Glutamatergic neuron (in vitro differentiated cells): Measurements from ENCODE around the gene FAM120A. TPM values are rescaled to one million over a fixed set of nuclear protein-coding genes. Genes with fewer than 3 reads are reported as not detected.

Experiments used
- DNase-seq: peaks from one replicate; pipeline ENCODE4 v3.0.0; 2022
- H3K27ac Mint-ChIP-seq: one replicate; pipeline ENCODE4 v1.8.0; 2020; ENCODE audit warnings: mild to moderate bottlenecking, mixed read lengths, inconsistent platforms; ENCODE audit not compliant: unreplicated experiment
- H3K27me3 Mint-ChIP-seq: one replicate; pipeline ENCODE4 v1.8.0; 2020; ENCODE audit warnings: mild to moderate bottlenecking, moderate library complexity, mixed read lengths, inconsistent platforms; ENCODE audit not compliant: unreplicated experiment
- H3K36me3 Mint-ChIP-seq: one replicate; pipeline ENCODE4 v1.8.0; 2020; ENCODE audit warnings: mild to moderate bottlenecking, mixed read lengths, inconsistent platforms; ENCODE audit not compliant: unreplicated experiment
- H3K4me1 Mint-ChIP-seq: one replicate; pipeline ENCODE4 v1.8.0; 2020; ENCODE audit warnings: mild to moderate bottlenecking, low read depth, mixed read lengths, inconsistent platforms; ENCODE audit not compliant: unreplicated experiment
- H3K4me3 Mint-ChIP-seq: one replicate; pipeline ENCODE4 v1.8.0; 2020; ENCODE audit warnings: mild to moderate bottlenecking, mixed read lengths, inconsistent platforms; ENCODE audit not compliant: unreplicated experiment
- H3K9me3 Mint-ChIP-seq: one replicate; pipeline ENCODE4 v1.8.0; 2020; ENCODE audit warnings: mild to moderate bottlenecking, moderate library complexity, mixed read lengths, inconsistent platforms; ENCODE audit not compliant: unreplicated experiment
- total RNA-seq: library from RNA; stranded (reverse); fragmentation: NEBNext Ultra II Directional; extraction: Animal tissue kit (Norgen Biotek cat#: 25700); gene quantifications from one replicate; pipeline ENCODE4 v1.2.1, GENCODE V29; 2021; ENCODE audit not compliant: unreplicated experiment
- TF ChIP-seq, protein P1 (sequence below): fragments of 200-600 bp; sonication (generic); IDR thresholded peaks from one replicate; pipeline ENCODE4 v1.5.0; 2021; ENCODE audit not compliant: partially characterized antibody, unreplicated experiment

Gene FAM120A
- total RNA-seq, 1 donor from 2014 or later = 32.3 TPM

DNA sequence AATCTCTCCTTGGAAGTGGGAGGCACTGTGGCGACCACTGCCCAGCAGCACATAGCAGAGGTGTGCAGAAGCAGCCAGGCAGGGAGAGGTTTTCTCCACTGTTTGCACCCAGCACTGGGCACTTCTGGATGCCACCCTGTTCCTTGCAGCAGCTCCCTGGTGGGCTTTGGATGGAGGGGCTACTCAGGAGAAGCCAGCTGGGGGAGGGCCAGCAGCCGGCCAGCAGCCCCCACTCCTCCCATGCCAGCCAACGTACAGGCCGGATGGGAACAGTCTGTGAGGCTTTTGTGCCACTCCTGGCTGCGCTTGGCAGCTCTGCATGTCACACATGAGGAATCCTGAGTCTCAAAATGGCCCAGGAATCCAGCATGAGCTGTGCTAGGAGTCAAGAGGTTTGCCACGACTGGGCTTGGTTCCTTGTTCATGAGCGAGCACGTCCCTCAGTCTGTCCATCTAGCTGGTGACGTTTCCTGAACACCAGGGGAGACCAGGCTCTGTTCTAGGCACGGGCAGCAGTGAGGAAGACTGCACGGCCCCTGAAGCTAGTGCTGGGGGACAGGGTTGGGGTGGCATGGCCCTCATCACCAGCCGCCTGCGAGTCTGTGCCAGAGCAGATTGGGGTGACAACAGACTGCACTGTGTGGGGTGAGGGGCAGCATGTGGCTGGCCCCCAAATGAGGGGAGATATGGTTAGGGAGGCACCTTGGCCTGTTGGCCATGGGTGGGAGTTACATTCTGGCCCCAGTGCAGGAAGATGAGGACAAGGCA lies 135.0 kb downstream of the FAM120A start:
- H3K27ac Mint-ChIP-seq = no peak overlapping the region
- TF ChIP-seq, protein P1, sequence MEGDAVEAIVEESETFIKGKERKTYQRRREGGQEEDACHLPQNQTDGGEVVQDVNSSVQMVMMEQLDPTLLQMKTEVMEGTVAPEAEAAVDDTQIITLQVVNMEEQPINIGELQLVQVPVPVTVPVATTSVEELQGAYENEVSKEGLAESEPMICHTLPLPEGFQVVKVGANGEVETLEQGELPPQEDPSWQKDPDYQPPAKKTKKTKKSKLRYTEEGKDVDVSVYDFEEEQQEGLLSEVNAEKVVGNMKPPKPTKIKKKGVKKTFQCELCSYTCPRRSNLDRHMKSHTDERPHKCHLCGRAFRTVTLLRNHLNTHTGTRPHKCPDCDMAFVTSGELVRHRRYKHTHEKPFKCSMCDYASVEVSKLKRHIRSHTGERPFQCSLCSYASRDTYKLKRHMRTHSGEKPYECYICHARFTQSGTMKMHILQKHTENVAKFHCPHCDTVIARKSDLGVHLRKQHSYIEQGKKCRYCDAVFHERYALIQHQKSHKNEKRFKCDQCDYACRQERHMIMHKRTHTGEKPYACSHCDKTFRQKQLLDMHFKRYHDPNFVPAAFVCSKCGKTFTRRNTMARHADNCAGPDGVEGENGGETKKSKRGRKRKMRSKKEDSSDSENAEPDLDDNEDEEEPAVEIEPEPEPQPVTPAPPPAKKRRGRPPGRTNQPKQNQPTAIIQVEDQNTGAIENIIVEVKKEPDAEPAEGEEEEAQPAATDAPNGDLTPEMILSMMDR = no peak
- no peak for DNase-seq
- H3K27me3 Mint-ChIP-seq = peaks cover 2% of the 10 kb centered on the region
- H3K4me1 Mint-ChIP-seq = peaks cover 17% of the 10 kb centered on the region
- no peak overlapping the region for H3K4me3 Mint-ChIP-seq
- no peaks in the 10 kb centered on the region for H3K9me3 Mint-ChIP-seq
- peaks cover 10% of the 10 kb centered on the region for H3K36me3 Mint-ChIP-seq

DNA sequence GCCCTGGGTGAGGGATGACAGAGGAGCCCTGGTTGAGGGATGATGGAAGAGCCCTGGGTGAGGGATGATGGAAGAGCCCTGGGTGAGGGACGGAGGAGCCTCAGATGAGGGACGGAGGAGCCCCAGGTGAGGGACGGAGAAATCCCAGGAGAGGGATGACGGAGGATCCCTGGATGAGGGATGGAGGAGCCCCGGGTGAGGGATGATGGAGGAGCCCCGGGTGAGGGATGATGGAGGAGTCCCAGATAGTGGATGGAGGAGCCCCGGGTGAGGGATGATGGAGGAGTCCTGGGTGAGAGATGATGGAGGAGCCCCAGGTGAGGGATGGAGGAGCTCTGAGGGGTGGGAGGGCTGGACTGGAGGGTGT lies 135.8 kb downstream of the FAM120A start:
- H3K4me3 Mint-ChIP-seq = no peak overlapping the region

DNA sequence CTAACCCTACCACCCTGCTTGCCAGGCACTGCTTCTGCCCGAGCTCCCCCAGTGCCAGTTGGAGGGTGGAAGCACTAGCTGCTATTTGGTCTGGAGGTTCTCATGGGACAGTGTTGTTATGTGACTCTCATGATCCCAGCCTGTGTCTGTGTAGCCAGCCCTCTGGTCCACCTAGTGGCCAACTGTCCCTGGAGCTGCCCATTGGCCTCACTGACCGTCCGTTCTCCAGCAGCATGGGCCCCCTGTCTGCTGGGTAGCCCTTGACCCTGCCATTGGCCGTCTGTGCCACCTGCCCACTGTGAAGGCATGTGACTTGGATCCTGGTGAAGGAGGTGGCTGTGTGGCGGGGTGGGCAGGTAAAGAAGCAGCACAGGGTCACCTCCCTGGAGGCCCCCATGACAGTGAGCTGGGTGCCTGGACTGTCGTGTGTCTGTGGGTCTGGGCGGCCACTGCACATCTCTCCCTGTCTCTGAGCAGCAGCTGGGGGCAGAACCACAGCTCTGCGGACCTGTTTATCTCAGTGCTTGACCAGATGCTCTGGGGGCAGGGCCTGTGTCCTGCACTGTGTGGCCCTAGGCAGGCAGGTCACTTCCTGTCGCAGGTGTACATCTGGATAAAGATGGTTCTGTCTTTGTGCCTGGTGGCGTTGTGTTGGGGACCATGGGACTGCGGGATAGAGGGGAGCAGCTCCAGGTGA lies 136.3 kb downstream of the FAM120A start:
- TF ChIP-seq, protein P1 = peak; percentile 20
- Mint-ChIP-seq H3K27me3 (peaks cover 2% of the 10 kb centered on the region), H3K4me1 (peaks cover 27% of the 10 kb centered on the region), H3K9me3 (no peaks in the 10 kb centered on the region), H3K4me3 (no peak overlapping the region), H3K36me3 (peaks cover 10% of the 10 kb centered on the region), H3K27ac (no peak overlapping the region)
- DNase-seq = no peak

More for the DNA sequence above, 135.8 kb downstream of the FAM120A start:
- Mint-ChIP-seq H3K27ac (no peak overlapping the region), H3K4me1 (peaks cover 25% of the 10 kb centered on the region), H3K9me3 (no peaks in the 10 kb centered on the region), H3K27me3 (peaks cover 2% of the 10 kb centered on the region), H3K36me3 (peaks cover 10% of the 10 kb centered on the region)
- TF ChIP-seq, protein P1 = no peak
- DNase-seq = no peak

DNA sequence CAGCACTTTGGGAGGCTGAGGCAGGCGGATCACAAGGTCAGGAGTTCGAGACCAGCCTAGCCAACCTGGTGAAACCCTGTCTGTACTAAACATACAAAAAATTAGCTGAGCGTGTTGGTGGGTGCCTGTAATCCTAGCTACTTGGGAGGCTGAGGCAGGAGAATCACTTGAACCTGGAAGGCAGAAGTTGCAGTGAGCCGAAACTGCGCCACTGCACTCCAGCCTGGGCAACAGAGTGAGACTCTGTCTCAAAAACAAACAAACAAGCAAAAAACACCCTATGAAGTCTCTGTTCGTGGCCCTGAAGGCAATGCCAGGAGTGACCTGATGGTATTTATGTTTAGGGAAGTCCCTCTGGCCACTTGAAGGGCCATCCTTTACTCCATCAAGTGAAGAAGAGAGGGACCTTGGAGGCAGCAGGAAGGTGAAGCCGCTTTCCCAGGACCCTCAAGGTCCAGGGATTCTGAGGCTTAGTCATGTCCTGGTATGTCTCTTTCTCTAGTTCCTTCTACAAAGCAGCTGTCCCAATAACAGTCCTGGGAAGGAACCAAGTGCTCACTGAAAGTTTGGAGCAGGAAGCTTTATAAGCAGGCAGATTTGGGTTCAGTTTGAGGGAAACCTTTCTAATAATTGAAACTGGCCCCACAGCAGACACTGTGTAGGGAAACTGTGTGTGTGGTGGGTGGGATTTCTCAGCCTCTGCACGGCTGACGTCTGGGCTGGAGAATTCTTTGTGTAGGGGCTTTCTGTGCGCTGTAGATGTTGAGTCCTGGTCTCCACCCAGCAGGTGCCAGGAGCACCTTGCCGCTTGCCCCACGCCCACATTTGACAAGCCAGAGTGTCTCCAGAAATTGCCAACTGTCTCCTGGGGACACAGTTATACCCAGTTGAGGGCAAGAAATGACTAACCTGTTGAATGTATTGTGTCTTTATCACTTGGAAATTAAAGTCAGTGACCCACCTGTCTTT lies 137.4 kb downstream of the FAM120A start:
- peaks cover 27% of the 10 kb centered on the region for H3K4me1 Mint-ChIP-seq
- no peak overlapping the region for H3K27ac Mint-ChIP-seq
- no peak overlapping the region for H3K4me3 Mint-ChIP-seq
- no peak for DNase-seq
- peaks cover 2% of the 10 kb centered on the region for H3K27me3 Mint-ChIP-seq
- TF ChIP-seq, protein P1 = no peak
- peaks cover 10% of the 10 kb centered on the region for H3K36me3 Mint-ChIP-seq
- no peaks in the 10 kb centered on the region for H3K9me3 Mint-ChIP-seq
